Neural progenitor cell (in vitro differentiated cells): ENCODE results near the gene NEURL1.

Source experiments
- CTCF ChIP-seq: fragments of 200-600 bp; sonication (generic); IDR thresholded peaks from 2 replicates; pipeline ENCODE4 v1.5.1; 2017; ENCODE audit warnings: antibody characterized with exemption, mild to moderate bottlenecking
- EZH2 ChIP-seq: fragments of 200-600 bp; sonication (generic); IDR thresholded peaks from 2 replicates; pipeline ENCODE4 v1.6.1; 2017; ENCODE audit warnings: antibody characterized with exemption, mild to moderate bottlenecking, moderate library complexity
- EZH2phosphoT487 ChIP-seq: fragments of 200-600 bp; sonication (generic); IDR thresholded peaks from 2 replicates; pipeline ENCODE4 v1.6.1; 2017; ENCODE audit warnings: antibody characterized with exemption

- TF ChIP-seq CTCF (no peak), EZH2 (no peak), EZH2phosphoT487 (no peak)
These were observed 70.6 kb downstream of the NEURL1 start for GRCh38 chr10:103564116-103564501.
